ENCODE results near the gene BUB1B.
"Not testable (repeated sequence)": the region's sequence is repeated elsewhere in the genome, so short reads cannot be mapped to it uniquely, and the experiment has no call there.

The BUB1B gene

GRCh38 chr15:40136470-40137302, 24.2 kb upstream of the BUB1B start:
- DNase-seq (ENCODE audit: low read depth in 2 of 2) = no peak

- no peak for DNase-seq (ENCODE audit: low read depth in 2 of 2)
These were observed 23.3 kb upstream of the BUB1B start for GRCh38 chr15:40137303-40138200.

- DNase-seq (ENCODE audit: low read depth in 2 of 2) = not testable (repeated sequence)
These were observed 22.7 kb upstream of the BUB1B start for GRCh38 chr15:40138201-40138570.

GRCh38 chr15:40142428-40142827, 18.4 kb upstream of the BUB1B start:
- no peak for DNase-seq (ENCODE audit: low read depth in 2 of 2)

- DNase-seq (ENCODE audit: low read depth in 2 of 2) = no peak
These were observed 14.8 kb upstream of the BUB1B start for GRCh38 chr15:40146037-40146436.

- DNase-seq (ENCODE audit: low read depth in 2 of 2) = no peak
These were observed 11.5 kb upstream of the BUB1B start for GRCh38 chr15:40149339-40149738.

GRCh38 chr15:40150163-40150925, 10.5 kb upstream of the BUB1B start:
- no peak for DNase-seq (ENCODE audit: low read depth in 2 of 2)

- DNase-seq (ENCODE audit: low read depth in 2 of 2) = no peak
These were observed 9.4 kb upstream of the BUB1B start for GRCh38 chr15:40151499-40151898.

- no peak for DNase-seq (ENCODE audit: low read depth in 2 of 2)
These were observed 8.9 kb upstream of the BUB1B start for GRCh38 chr15:40151991-40152390.

- DNase-seq (ENCODE audit: low read depth in 2 of 2) = not testable (repeated sequence)
These were observed 6.0 kb upstream of the BUB1B start for GRCh38 chr15:40154821-40155220.

GRCh38 chr15:40155270-40155910, 5.5 kb upstream of the BUB1B start:
- DNase-seq (ENCODE audit: low read depth in 2 of 2) = no peak

GRCh38 chr15:40157778-40158447, 3.0 kb upstream of the BUB1B start:
- DNase-seq (ENCODE audit: low read depth in 2 of 2) = no peak

GRCh38 chr15:40160021-40160420, 848 bp upstream of the BUB1B start:
- DNase-seq (ENCODE audit: low read depth in 2 of 2) = no peak

- no peak for DNase-seq (ENCODE audit: low read depth in 2 of 2)
These were observed 973 bp downstream of the BUB1B start for GRCh38 chr15:40161693-40162391.

- DNase-seq (ENCODE audit: low read depth in 2 of 2) = no peak
These were observed 1.7 kb downstream of the BUB1B start for GRCh38 chr15:40162552-40162951.

GRCh38 chr15:40163657-40164416, 3.0 kb downstream of the BUB1B start:
- DNase-seq (ENCODE audit: low read depth in 2 of 2) = no peak

- not testable (repeated sequence) for DNase-seq (ENCODE audit: low read depth in 2 of 2)
These were observed 6.5 kb downstream of the BUB1B start for GRCh38 chr15:40167374-40167773.

- no peak for DNase-seq (ENCODE audit: low read depth in 2 of 2)
These were observed 14.3 kb downstream of the BUB1B start for GRCh38 chr15:40175160-40175559.

- no peak for DNase-seq (ENCODE audit: low read depth in 2 of 2)
These were observed 21.6 kb downstream of the BUB1B start for GRCh38 chr15:40182358-40183029.
